ENCODE data around the gene PGAP3.

PGAP3 gene

DNA sequence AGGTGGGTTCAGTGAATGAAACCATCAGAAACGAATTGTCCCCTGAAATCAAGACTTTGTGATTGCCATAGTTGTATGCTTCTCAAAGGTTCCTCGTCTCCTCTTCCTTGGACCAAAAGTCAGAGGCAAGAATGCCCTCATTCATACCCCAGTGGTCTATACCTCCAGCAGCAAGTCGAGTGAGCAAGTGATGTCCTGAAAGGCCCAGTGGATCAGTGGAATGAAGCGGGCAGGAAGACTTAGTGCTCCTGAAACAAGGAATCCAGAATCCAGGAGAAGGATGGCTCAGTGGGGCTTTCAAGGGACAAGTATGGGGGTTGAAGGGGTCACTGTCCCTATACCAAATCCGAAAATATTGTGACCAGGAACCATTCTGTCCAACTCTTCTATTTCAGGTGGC is 6.7 kb upstream of the PGAP3 start:
- no peak for DNase-seq

DNA sequence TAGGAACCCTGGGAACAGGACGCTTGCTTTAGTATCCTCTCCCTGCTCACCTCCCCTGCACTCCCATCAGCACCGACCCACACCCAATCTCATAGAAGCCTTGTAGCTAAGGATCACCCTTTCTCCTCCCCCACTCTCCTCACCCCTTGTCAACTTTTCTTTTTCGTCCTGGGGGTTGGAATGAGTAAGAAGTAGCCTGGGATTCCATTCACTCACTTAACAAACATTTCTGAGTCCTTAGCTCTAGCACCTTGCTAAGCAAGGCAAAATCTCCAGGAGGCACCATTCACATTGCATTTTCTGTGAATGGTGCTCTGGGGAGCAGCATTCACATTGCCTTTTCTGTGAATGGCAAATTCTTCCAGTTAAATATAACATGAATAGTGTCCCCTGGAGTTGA is 1.1 kb upstream of the PGAP3 start:
- DNase-seq: no peak

DNA sequence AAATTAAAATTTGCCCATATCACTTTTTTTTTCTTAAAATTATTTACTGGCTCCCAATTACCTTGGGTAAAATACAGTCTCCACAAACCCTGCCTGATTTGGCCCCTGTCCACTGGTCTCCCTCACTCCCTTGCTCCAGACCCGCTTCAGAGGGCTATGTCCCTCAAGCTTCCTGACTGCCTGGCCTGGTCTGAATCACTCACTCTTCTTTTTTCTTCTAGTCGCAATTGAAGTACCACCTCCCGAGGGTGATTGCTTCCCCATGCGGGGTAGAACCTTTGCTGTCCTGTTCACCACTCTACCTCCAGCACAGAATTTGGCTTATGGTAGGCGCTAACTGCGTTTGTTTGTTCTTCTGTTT is 598 bp upstream of the PGAP3 start:
- no peak for DNase-seq

- no peak for DNase-seq
These were observed 734 bp downstream of the PGAP3 start for GRCh38 chr17:39687101-39687545.

DNA sequence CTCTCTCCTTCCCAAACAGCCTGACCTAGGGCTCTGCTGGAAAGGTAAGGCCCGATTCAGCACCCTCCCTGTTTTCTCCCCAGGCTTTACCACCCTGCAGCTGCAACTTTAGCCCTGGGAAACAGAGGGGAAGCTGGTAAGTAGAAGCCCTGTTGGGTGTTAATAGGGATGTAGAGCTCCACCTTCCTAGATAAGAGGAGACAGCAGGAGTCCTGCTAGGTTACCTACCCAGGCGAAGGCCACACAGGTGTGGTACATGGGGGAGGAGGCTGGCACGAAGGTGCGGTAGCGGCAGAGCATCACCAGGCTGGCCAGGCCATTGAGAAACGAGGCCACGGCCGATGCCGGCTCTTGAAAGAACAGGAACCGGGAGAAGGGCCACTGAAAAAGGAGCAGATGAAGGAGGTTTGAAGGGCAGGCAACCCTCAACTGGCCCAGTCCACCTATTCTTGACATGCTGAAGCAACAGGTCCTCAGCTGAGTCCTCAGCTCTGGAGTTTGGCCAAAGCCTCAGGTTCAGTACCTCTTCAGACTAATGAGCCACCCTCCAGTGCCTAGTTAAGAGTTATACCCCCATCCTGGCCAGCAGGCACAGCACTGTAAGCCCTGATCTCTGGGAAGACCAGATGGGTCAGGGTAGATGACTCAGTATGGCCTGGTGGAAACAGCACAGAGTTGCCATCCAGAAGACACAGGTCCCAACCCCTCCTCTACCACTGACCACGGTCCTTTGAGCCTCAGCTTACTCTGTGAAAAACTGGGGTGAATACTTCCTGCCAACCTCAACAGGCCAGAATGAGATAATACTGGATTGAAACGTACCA is 3.3 kb downstream of the PGAP3 start:
- DNase-seq: no peak

DNA sequence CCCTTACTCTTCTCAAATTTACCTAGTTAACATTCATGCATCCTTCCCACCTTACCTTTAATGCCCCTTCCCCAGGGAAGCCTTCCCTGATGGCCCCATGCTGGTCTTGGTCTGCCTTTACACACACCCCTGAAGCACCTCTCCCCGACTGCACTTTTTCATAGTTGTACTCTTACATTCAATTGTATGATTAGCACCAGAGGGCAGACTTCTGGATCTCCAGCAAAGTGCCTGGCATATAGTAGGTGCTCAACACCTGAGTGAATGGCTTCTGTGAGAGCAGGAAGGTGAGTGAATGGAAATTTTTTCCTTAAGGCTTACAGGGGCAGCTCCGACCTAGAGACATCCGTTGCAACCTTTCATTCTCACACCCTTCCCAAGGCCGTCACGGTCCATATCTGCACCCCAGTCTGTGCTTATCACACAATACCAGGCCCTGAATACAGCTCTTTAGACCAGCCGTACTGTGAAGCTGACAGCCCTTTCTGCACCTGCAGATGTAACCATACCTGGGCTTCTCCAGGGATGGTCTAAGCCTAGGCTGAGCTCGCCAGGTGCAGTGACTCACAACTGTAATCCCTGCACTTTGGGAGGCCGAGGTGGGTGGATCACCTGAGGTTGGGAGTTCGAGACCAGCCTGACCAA is 4.4 kb downstream of the PGAP3 start:
- no peak for DNase-seq

DNA sequence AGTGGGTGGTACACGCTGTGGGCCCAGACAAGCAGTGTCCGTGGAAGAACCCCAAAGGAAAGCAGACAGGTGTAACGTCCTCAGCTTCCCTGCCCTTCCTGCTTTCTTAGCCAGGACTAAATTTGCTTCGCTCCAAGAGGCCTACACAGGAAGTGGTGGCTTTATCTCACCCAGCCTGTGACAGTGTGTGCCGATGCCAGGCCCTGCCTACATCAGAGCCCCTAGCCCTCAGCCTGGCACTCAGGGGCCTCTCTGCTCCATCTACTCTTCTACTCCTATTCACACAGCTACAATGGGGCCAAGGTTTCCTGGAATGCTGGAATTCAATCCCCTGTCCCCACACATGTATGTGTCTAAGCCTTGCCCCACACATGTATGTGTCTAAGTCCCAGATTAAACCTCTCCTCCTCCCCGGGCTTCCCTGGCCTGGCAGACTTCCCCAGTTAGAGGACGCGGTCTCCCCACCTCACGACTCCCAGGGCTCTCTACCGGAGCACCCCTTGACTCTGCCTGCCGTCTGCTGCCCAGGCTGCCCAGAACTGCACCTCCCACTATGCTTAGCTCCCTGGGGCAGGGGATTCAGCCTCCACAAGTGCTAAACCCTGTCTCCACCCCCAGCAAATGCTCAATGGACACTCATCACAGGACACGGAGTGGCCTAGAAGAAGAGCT is 8.2 kb downstream of the PGAP3 start:
- DNase-seq: no peak

DNA sequence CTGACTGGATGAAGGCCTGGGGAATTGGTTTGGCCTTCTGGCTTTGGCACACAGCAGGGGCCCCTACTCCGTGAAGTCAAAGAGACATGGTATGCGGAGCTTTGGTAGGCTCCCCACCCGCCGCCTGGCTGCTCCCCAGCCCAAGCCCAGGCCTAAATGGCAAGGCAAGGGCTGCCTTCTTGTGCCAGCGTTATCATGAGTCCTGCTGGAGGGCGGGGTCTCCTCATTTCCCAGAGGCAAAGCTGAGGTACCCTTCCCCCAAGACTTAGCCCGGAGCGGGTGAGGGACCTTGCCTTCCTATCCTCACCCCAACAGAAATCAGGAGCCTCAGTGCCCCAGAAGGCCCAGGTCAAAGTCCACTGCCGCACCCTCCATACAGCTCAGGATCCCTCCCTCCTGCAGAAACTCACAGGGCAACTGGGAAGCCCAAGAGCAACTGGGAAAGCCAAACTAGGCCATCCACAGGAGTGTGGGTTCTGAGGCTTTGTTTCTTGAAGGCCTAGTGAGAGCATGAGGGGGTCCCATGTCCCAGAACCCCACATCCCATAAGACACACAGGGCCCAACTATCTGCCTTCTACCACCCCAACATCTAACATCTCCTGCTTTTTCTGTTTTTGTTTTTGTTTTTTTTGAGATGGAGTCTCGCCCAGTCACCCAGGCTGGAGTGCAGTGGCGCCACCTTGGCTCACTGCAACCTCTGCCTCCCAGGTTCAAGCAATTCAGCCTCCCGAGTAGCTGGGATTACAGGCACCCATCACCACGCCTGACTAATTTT is 9.3 kb downstream of the PGAP3 start:
- DNase-seq: no peak

DNA sequence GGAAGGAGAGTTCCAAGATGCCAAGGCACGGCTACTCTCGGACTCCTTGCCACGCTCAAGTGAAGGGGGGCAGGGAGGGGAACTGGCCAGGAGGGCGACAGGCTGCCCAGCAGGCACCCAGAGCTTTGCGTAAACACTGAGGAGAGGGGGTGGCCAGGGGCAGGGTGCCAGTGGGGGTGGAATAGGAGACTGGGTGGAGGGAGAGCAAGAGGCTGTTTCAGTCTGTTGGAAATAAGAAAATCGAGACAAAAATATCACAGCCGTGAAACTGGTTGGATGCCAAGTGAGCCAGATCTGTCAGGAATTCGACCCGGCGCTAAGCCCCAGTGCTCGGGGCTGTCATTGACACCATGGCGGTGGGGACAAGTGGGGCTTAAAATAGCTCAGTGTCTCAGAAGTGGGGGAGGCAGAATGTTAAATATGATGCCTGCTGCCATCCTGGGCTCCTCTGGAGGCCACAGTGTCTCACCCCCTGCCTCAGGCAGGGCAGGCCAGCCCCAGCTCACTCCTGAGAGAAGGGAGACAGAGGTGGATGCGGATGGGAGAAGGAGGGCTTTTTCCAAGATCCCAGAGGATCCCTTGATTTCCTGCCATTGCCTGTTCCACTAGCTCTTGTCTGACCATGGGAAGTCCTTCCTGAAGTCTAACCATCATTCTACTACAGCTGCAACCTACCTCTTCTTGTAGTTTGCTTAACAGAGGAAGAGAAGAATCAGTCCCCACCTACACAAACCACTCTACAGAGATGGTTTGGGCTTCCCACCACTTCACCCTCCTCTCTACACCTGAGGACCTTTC is 10.1 kb downstream of the PGAP3 start:
- DNase-seq: no peak

DNA sequence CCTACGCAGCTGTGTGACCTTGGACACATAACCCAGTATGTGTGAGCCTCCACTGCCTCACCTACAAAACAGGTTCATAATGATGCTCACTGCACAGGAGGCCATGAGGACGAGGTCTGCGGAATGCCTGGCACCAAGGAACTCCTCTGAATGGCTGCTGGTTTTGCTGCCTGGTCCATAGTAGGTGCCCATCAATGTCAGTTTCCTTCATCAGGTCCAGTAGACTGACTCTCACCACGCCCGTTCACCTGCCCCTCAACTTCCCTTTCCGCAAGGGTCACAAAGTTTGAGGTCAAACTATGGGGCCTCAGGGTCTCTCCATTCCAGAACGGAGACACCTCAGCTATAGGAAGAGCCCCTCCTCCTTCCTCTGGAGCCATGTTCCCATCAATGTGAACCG is 10.8 kb downstream of the PGAP3 start:
- no peak for DNase-seq

DNA sequence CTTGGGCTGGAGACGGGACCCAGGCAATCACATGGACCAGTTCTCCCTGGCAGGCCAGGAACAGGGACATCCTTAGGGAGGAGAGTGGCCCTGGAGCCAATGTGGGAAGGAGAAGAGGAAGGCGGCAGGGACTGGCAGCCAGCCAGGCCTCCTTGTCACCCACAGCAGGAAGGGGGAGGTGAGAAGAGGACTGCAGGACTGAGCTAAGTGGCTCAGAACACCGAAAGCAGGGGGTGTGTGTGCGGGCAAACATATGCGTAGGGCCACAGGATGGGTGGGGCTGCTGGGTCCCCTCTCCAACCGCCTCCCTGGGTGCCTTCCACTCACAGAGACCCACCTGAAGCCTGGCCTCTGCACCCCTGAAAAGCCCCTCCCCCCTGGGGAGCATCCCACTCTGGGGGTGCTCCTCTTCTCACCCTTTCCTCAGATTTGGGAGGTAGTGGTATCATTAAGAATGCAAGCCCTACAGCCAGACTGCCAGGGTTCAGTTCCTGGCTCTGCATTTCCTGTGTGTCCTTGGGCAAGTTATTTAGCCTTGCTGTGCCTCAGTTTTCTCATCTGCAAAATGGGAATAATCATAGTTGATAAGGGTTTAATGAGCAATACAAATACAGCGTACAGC is 11.5 kb downstream of the PGAP3 start:
- DNase-seq: no peak

GRCh38 chr17:39675390-39676082 is 12.3 kb downstream of the PGAP3 start:
- DNase-seq: no peak

DNA sequence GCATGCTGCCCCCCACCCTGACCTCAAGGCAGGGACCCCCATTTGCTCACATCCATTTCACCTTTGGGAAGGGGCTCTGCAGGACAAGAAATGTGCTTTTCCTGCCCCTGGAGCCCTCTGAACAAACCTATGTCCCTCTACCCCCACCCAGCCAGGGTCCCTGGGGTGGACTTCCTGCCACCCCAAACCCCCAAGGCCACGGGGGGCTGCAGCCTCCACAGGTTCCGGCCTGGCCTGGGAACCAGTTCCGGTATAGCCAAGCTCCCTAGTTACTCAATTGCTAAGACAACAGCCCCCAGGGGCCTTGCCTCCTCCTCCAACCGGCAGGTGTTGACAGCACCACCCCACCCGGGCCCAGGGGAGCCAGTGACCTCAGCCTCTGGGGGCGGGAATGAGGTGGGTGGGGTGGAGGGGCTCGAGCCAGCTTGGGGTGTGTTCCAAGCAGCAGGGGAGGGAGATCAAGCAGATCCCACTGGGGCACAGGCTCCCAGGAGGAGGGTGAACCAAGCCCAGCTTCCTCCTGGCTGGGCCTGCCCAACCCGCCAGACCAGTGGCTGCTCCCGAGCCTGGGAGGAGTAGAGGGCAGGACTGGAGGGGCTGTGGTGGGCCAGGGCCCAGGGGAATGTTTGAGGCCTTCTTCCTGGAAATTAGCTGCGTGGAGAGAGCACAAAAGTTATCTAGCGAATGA is 13.0 kb downstream of the PGAP3 start:
- DNase-seq: no peak

DNA sequence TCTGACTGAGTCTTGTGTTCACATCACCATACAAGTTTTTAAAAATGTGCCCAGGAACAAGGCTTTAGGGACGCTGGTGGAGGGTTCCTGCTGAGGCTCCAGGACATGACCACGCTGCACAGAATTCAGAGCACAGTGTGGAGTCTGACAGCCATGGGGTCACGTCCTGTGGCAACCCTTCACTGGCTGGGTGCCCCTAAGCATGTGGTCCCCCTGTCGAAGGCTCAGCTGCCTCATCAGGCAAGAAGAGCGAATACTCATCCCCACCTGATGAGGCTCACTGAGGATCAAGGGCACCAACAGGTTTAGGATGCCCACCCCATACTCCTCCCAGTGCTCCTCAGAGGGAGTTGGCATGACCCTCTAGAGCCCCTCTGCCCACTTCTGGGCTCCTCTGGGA is 13.7 kb downstream of the PGAP3 start:
- no peak for DNase-seq

DNA sequence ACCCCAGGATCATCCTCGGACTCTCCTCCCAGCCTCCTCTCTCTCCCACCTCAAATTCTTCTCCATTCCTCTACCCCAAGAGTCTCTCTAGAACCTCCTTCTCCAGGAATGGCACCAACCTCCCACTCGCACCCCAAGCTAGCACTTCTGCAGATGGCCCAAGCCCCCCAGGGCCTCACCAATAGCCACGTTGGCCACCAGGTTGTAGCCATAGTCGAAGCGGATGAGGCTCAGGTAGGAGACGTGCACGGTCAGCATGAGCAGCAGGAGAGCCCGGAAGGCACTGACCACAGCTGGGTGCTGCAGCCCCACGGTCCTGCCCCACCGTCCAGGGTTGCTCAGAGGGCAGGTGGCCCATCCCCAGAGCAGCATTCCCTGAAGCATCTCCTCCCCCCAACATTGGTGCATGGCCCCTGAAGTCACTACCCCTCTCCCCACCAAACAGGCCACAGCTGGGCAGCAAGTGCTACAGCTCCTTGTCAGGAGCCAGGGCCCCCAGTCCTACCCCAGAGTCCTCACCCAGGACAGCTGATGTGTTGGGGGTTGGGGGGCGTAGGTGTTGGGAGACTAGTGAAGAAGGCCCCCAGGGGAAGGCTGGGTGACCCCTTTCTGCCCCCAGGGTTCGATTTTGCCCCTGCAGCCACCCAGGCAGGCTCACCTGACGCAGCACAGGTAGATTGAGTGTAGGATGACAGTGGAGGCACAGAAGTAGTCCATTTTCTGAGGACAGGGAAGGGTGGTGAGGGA is 14.3 kb downstream of the PGAP3 start:
- no peak for DNase-seq

- DNase-seq: no peak
These were observed 15.1 kb downstream of the PGAP3 start for GRCh38 chr17:39672522-39673334.

- no peak for DNase-seq
These were observed 16.0 kb downstream of the PGAP3 start for GRCh38 chr17:39671651-39672521.

GRCh38 chr17:39670746-39671145 is 17.1 kb downstream of the PGAP3 start:
- DNase-seq: no peak
